Measurements from ENCODE around the gene TTC33. TPM values are rescaled to one million over a fixed set of nuclear protein-coding genes. Genes with fewer than 3 reads are reported as not detected.

Gene TTC33
- total and polyA plus RNA-seq, 2 of the 4 experiments (the other 2 are of a cell fraction) = 3.1 to 8.1 TPM

GRCh38 chr5:40483316-40483715 is 272.4 kb downstream of the TTC33 start (continued):
- TF ChIP-seq RCOR1 (IDR thresholded peaks at IDR 0.05; ENCODE audit: insufficient replicate concordance, low read length) (no peak), CHD1 (IDR thresholded peaks at IDR 0.05; ENCODE audit: low read depth, low read length) (no peak), MXI1 (IDR thresholded peaks at IDR 0.05; ENCODE audit: borderline replicate concordance, low read depth, low read length) (no peak)

DNA sequence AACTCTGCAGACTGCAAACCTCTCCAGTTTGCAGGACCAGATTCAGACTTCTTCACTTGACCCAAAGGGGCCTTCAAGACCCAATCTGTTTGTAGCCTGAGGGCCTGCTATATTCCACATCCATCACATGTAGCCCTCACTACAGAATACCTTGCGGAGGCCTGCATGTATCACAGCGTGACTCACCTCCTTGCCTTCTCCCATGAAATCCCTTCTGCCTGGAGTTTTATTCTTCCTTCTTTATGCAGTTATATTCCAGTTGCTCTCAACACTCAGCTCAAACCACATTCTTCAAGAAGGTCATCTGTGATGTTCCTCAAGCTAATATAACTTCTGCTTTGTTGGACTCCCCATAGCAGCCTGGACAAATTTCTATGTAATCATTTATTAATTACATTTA is 274.5 kb downstream of the TTC33 start:
- CTCF ChIA-PET = no interaction called here
- no peak overlapping the region for H2AFZ ChIP-seq (replicated peaks; ENCODE audit: low read length, poor library complexity)
- no TSS peak for BruUV-seq (replicated peaks)

More for the DNA sequence above, 274.5 kb downstream of the TTC33 start:
- POLR2A ChIA-PET (ENCODE audit: unreplicated experiment) = no interaction called here
- Histone ChIP-seq H3K23ac (ENCODE audit: low read depth, low read length) (no peak overlapping the region), H2BK5ac (ENCODE audit: low read depth, low read length, poor library complexity, severe bottlenecking) (no peak overlapping the region), H3K56ac (ENCODE audit: extremely low read depth, insufficient read depth, low read length) (no peak overlapping the region), H3K4ac (ENCODE audit: low read depth, low read length) (no peak overlapping the region), H3K27me3 (ENCODE audit: control insufficient read depth, insufficient read depth, low read length) (no peaks in the 10 kb centered on the region), H2BK15ac (ENCODE audit: low read depth, low read length) (no peak overlapping the region), H3K9me3 (ENCODE audit: control insufficient read depth, insufficient read depth, low read length) (no peaks in the 10 kb centered on the region), H3K27ac (ENCODE audit: insufficient read depth, low read length) (no peak overlapping the region), H4K20me1 (ENCODE audit: insufficient read depth, low read length) (no peaks in the 10 kb centered on the region), H3K79me1 (ENCODE audit: low read depth in 1 of 2, low read length in 2 of 2) (no peaks in the 10 kb centered on the region), H3K9me1 (ENCODE audit: insufficient read depth, low read length) (peaks cover 3% of the 10 kb centered on the region; the same call in 1 of the 2 replicates), H3K36me3 (ENCODE audit: control insufficient read depth, insufficient read depth, low read length) (no peaks in the 10 kb centered on the region), H2AK5ac (ENCODE audit: low read depth, low read length) (no peak overlapping the region), H4K8ac (ENCODE audit: low read depth in 2 of 2, low read length in 2 of 2) (no peak overlapping the region), H3K14ac (replicated peaks; ENCODE audit: low read depth, low read length) (no peak overlapping the region), H2BK120ac (ENCODE audit: low read depth, low read length) (no peak overlapping the region), H3K9ac (ENCODE audit: low read depth, low read length) (no peak overlapping the region), H3K18ac (ENCODE audit: low read depth, low read length) (no peak overlapping the region), H2AK9ac (replicated peaks; ENCODE audit: low read depth, low read length, poor library complexity) (no peak overlapping the region), H3K4me2 (ENCODE audit: low read depth, low read length) (no peak overlapping the region), H2BK20ac (ENCODE audit: low read depth, low read length) (no peak overlapping the region), H3K4me1 (ENCODE audit: control insufficient read depth, insufficient read depth, low read length) (no peaks in the 10 kb centered on the region; the same call in 1 of the 2 replicates), H3K4me3 (ENCODE audit: insufficient read depth, low read depth, low read length) (no peak overlapping the region), H4K5ac (ENCODE audit: low read depth, low read length) (no peak overlapping the region), H4K91ac (ENCODE audit: insufficient read depth, low read depth, low read length) (no peak overlapping the region)
- intact Hi-C loops (cut with micrococcal nuclease) (no loop called here), dilution Hi-C loops (cut with HindIII; ENCODE audit: low sequenced_read_pairs, unreplicated experiment) (no loop called here), in situ Hi-C loops (cut with MboI; ENCODE audit: low sequenced_read_pairs) (no loop called here)
- DNase-seq (peak; percentile 27), ATAC-seq (ENCODE audit: low read depth) (no peak)
- no CpG with 5 or more reads among the region's 2 CpGs for WGBS, 2 experiments (ENCODE audit: extremely low coverage in 2 of 2, insufficient read length in 1 of 2)
- TF ChIP-seq MAFK (IDR thresholded peaks at IDR 0.05; ENCODE audit: low read depth, low read length) (no peak), RCOR1 (IDR thresholded peaks at IDR 0.05; ENCODE audit: insufficient replicate concordance, low read length) (no peak), CHD1 (IDR thresholded peaks at IDR 0.05; ENCODE audit: low read depth, low read length) (no peak), CEBPB (IDR thresholded peaks at IDR 0.05; ENCODE audit: low read depth, low read length) (no peak), RFX5 (IDR thresholded peaks at IDR 0.05; ENCODE audit: low read depth, low read length) (no peak), BHLHE40 (IDR thresholded peaks at IDR 0.05; ENCODE audit: low read depth, low read length) (no peak), SMC3 (IDR thresholded peaks at IDR 0.05; ENCODE audit: low read depth, low read length) (no peak)

Measured in IMR-90 (cell line).